ENCODE data around the gene LIPC. TPM values are rescaled to one million over a fixed set of nuclear protein-coding genes. Genes with fewer than 3 reads are reported as not detected.

Gene LIPC
- total RNA-seq, 1 experiment from 2014 or later: not detected

GRCh38 chr15:58506783-58507668, 75.2 kb downstream of the LIPC start:
- BruUV-seq (replicated peaks): no TSS peak
- intact Hi-C loops (cut with micrococcal nuclease; ENCODE audit: unreplicated experiment): no loop called here
- peaks cover 20% of the 10 kb centered on the region for H3K4me1 ChIP-seq (ENCODE audit: insufficient read depth, low read length, poor library complexity, severe bottlenecking)
- POLR2A ChIA-PET (ENCODE audit: low non-redundant PET): no interaction called here
- CTCF ChIA-PET: interaction anchor here (1.0 kb wide), 1 partner anchor 14 kb away, joined by 3 read pairs; no protein-coding TSS in a partner anchor
- no peak overlapping the region for H3K4me3 ChIP-seq (ENCODE audit: low read depth, low read length, poor library complexity, severe bottlenecking)
- no peaks in the 10 kb centered on the region for H3K9me3 ChIP-seq (ENCODE audit: low read depth, low read length, poor library complexity, severe bottlenecking)
- DNase-seq (ENCODE audit: low spot score): no peak
- no peaks in the 10 kb centered on the region for H3K27me3 ChIP-seq (replicated peaks; ENCODE audit: insufficient read depth, low read depth, low read length, poor library complexity)
- TF ChIP-seq EZH2 (IDR thresholded peaks at IDR 0.05; ENCODE audit: borderline replicate concordance, low read depth, low read length, poor library complexity, severe bottlenecking) (no peak), CTCF (conservative IDR thresholded peaks at IDR 0.05; ENCODE audit: low read depth, low read length) (no peak)
- H3K27ac ChIP-seq (ENCODE audit: low read depth, low read length, poor library complexity, severe bottlenecking): no peak overlapping the region
- H3K36me3 ChIP-seq (ENCODE audit: insufficient read depth, low read length, poor library complexity, severe bottlenecking): no peaks in the 10 kb centered on the region

DNA sequence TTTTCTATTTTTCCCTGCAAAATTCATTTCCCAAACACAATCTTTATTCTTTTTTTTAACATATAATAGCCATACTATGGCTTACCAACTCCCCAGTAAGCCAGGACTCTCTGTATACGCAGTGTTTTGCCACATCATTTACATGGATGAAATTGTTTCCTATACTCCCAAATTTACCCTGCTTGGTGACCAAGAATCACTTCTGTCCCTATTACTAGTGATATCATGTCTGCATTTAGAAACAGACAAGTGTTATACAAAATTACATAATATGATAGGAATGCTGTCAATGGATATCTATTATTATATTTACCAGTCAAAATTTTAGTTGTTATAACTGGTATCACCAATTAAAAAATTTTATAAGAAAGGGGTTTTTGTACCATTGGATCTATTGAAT, 77.8 kb downstream of the LIPC start:
- Histone ChIP-seq H3K9me3 (ENCODE audit: low read depth, low read length, poor library complexity, severe bottlenecking) (no peaks in the 10 kb centered on the region), H3K27me3 (replicated peaks; ENCODE audit: insufficient read depth, low read depth, low read length, poor library complexity) (no peaks in the 10 kb centered on the region), H3K27ac (ENCODE audit: low read depth, low read length, poor library complexity, severe bottlenecking) (no peak overlapping the region), H3K36me3 (ENCODE audit: insufficient read depth, low read length, poor library complexity, severe bottlenecking) (no peaks in the 10 kb centered on the region), H3K4me1 (ENCODE audit: insufficient read depth, low read length, poor library complexity, severe bottlenecking) (peaks cover 24% of the 10 kb centered on the region), H3K4me3 (ENCODE audit: low read depth, low read length, poor library complexity, severe bottlenecking) (no peak overlapping the region)
- ChIA-PET POLR2A (ENCODE audit: low non-redundant PET) (no interaction called here), CTCF (no interaction called here)
- intact Hi-C loops (cut with micrococcal nuclease; ENCODE audit: unreplicated experiment): no loop called here
- TF ChIP-seq EZH2 (IDR thresholded peaks at IDR 0.05; ENCODE audit: borderline replicate concordance, low read depth, low read length, poor library complexity, severe bottlenecking) (no peak), CTCF (conservative IDR thresholded peaks at IDR 0.05; ENCODE audit: low read depth, low read length) (no peak)
- no peak for DNase-seq (ENCODE audit: low spot score)
- BruUV-seq (replicated peaks): no TSS peak

DNA sequence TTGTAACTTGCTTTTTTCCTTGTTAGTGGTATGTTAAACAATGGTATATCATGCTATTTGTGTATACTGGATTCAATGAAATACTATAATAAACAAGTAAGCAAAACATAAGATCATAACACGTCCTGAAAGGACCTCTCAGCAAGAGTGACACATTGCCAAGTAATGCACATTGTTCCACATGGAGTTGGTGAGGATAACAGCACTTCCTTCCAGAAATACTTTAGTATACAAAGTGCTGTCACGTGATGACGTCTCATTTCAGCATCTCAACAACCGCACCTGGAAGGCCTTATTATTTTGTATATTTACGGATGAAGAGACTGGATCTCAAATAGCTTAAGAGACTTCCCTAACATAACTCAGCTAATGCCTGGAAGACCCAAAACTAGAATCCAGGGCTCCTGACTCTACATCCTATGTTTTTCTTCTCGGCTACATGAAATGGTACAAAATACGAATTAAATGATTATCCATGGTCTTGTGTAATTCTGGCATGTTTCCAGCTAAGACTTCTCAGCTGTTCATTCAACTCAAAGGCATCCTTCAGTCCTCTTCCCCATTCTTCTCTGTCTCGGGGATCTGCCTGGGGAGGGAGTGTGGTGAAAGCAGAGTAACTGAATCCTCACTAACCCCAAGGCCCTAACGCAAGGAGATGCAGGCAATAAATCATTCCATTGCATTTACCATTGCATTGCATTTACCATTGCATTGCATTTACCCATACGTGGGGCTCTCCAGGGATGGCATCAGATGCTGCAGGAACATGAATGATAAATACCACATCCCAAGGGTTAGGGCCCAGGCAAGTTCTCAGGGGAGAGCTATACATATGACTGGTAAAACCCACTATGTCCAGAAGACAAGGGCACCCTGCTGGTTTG, 79.2 kb downstream of the LIPC start:
- no peaks in the 10 kb centered on the region for H3K9me3 ChIP-seq (ENCODE audit: low read depth, low read length, poor library complexity, severe bottlenecking)
- ChIA-PET POLR2A (ENCODE audit: low non-redundant PET) (interaction anchor here (0.6 kb wide), 1 partner anchor 319 kb away, joined by 5 read pairs; no protein-coding TSS in a partner anchor), CTCF (no interaction called here)
- no TSS peak for BruUV-seq (replicated peaks)
- H3K36me3 ChIP-seq (ENCODE audit: insufficient read depth, low read length, poor library complexity, severe bottlenecking): no peaks in the 10 kb centered on the region
- H3K27me3 ChIP-seq (replicated peaks; ENCODE audit: insufficient read depth, low read depth, low read length, poor library complexity): no peaks in the 10 kb centered on the region
- peak; percentile 34 for DNase-seq (ENCODE audit: low spot score)
- H3K4me3 ChIP-seq (ENCODE audit: low read depth, low read length, poor library complexity, severe bottlenecking): no peak overlapping the region
- peaks cover 24% of the 10 kb centered on the region for H3K4me1 ChIP-seq (ENCODE audit: insufficient read depth, low read length, poor library complexity, severe bottlenecking)
- intact Hi-C loops (cut with micrococcal nuclease; ENCODE audit: unreplicated experiment): no loop called here
- TF ChIP-seq CTCF (conservative IDR thresholded peaks at IDR 0.05; ENCODE audit: low read depth, low read length): no peak
- no peak for TF ChIP-seq EZH2 (IDR thresholded peaks at IDR 0.05; ENCODE audit: borderline replicate concordance, low read depth, low read length, poor library complexity, severe bottlenecking)
- no peak overlapping the region for H3K27ac ChIP-seq (ENCODE audit: low read depth, low read length, poor library complexity, severe bottlenecking)

Data from A673 (cell line).